ENCODE data around the gene ZBTB8A. TPM values are rescaled to one million over a fixed set of nuclear protein-coding genes. Genes with fewer than 3 reads are reported as not detected.

ZBTB8A gene
- total RNA-seq, 2 donors from 2014 or later, result 3.3 to 4.8 TPM

GRCh38 chr1:32507021-32507420, 32.2 kb upstream of the ZBTB8A start:
- no peak for DNase-seq (ENCODE audit: low spot score)
- Histone ChIP-seq H3K4me3 (no peak overlapping the region), H3K27me3 (no peaks in the 10 kb centered on the region), H3K27ac (no peak overlapping the region), H3K4me1 (peaks cover 0 to 5% of the 10 kb centered on the region in 2 donors), H3K9me3 (no peaks in the 10 kb centered on the region), H3K36me3 (no peaks in the 10 kb centered on the region)
- no peak for TF ChIP-seq CTCF (IDR thresholded peaks at IDR 0.05)

GRCh38 chr1:32508761-32509160, 30.5 kb upstream of the ZBTB8A start:
- H3K27me3 ChIP-seq, result no peaks in the 10 kb centered on the region
- H3K4me1 ChIP-seq, result no peaks in the 10 kb centered on the region
- H3K27ac ChIP-seq, result no peak overlapping the region
- H3K4me3 ChIP-seq, result no peak overlapping the region
- no peaks in the 10 kb centered on the region for H3K36me3 ChIP-seq
- DNase-seq (ENCODE audit: low spot score), result no peak
- TF ChIP-seq CTCF (IDR thresholded peaks at IDR 0.05), result no peak
- no peaks in the 10 kb centered on the region for H3K9me3 ChIP-seq

- TF ChIP-seq CTCF (IDR thresholded peaks at IDR 0.05), result no peak
- DNase-seq (ENCODE audit: low spot score), result no peak
Measured at GRCh38 chr1:32509939-32510338, 29.3 kb upstream of the ZBTB8A start.

GRCh38 chr1:32516402-32516801, 22.8 kb upstream of the ZBTB8A start:
- DNase-seq (ENCODE audit: low spot score), result no peak
- Histone ChIP-seq H3K9me3 (no peaks in the 10 kb centered on the region), H3K36me3 (no peaks in the 10 kb centered on the region), H3K4me3 (no peak overlapping the region), H3K27me3 (no peaks in the 10 kb centered on the region), H3K27ac (no peak overlapping the region), H3K4me1 (no peaks in the 10 kb centered on the region)
- TF ChIP-seq CTCF (IDR thresholded peaks at IDR 0.05), result no peak

More at GRCh38 chr1:32509939-32510338, 29.3 kb upstream of the ZBTB8A start:
- no peak overlapping the region for H3K4me3 ChIP-seq
- H3K27me3 ChIP-seq, result no peaks in the 10 kb centered on the region
- H3K4me1 ChIP-seq, result no peaks in the 10 kb centered on the region
- H3K9me3 ChIP-seq, result no peaks in the 10 kb centered on the region
- H3K27ac ChIP-seq, result no peak overlapping the region
- H3K36me3 ChIP-seq, result no peaks in the 10 kb centered on the region

GRCh38 chr1:32518976-32519375, 20.3 kb upstream of the ZBTB8A start:
- no peaks in the 10 kb centered on the region for H3K9me3 ChIP-seq
- H3K4me3 ChIP-seq, result no peak overlapping the region
- no peak overlapping the region for H3K27ac ChIP-seq
- TF ChIP-seq CTCF (IDR thresholded peaks at IDR 0.05), result no peak
- DNase-seq (ENCODE audit: low spot score), result no peak
- no peaks in the 10 kb centered on the region for H3K27me3 ChIP-seq
- H3K4me1 ChIP-seq, result no peaks in the 10 kb centered on the region
- H3K36me3 ChIP-seq, result no peaks in the 10 kb centered on the region

GRCh38 chr1:32521165-32521564, 18.1 kb upstream of the ZBTB8A start:
- no peak overlapping the region for H3K27ac ChIP-seq
- H3K4me1 ChIP-seq, result no peaks in the 10 kb centered on the region
- no peak for DNase-seq (ENCODE audit: low spot score)
- no peaks in the 10 kb centered on the region for H3K36me3 ChIP-seq
- H3K27me3 ChIP-seq, result no peaks in the 10 kb centered on the region
- no peaks in the 10 kb centered on the region for H3K9me3 ChIP-seq
- no peak overlapping the region for H3K4me3 ChIP-seq
- TF ChIP-seq CTCF (IDR thresholded peaks at IDR 0.05), result no peak

Measured in right atrium auricular region (tissue), 2 donors.